Glomerular visceral epithelial cell (primary cell): ENCODE results near the gene DAB2.
A peak's percentile ranks its signal among the peaks of the same experiment; 100 is the strongest.

ENCODE experiments used
- DNase-seq: peaks from one replicate; pipeline ENCODE4 v3.0.0-alpha.2; 2016; ENCODE audit errors: extremely low spot score

Gene DAB2

DNA sequence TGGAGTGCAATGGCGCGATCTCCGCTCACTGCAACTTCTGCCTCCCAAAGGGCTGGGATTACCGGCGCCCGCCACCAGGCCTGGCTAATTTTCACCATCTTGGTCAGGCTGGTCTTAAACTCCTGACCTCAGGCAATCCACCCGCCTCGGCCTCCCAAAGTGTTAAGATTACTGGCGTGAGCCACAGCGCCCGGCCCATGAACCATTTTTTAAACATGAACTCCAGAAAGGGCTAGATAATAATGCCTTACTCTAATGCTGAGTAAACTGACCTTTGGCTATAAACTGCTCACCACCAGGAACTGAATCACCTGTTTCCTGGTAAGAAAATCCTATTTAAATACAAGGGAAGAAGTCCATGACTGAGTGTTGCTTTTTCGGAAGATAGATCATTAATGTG lies 23.2 kb upstream of the DAB2 start:
- DNase-seq, result no peak

DNA sequence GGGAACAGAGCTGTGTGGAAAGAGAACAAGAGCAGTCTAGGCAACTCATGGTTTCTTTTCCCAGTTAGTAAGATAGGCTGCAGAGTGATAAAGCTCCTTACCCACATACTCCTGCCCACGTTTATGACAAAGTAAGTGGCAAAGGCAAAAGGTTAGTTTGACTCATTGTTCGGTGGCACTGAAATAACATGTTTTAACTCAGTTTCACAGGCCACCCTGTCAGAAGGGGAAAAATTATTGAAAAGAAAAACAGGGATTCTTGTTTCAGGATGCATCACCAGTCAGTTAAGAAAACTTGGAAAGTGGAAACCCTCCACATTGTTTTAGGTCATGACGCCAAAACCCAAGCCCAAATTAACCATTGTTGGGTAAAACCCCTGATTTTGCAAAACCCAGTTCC lies 22.3 kb upstream of the DAB2 start:
- DNase-seq, result no peak

DNA sequence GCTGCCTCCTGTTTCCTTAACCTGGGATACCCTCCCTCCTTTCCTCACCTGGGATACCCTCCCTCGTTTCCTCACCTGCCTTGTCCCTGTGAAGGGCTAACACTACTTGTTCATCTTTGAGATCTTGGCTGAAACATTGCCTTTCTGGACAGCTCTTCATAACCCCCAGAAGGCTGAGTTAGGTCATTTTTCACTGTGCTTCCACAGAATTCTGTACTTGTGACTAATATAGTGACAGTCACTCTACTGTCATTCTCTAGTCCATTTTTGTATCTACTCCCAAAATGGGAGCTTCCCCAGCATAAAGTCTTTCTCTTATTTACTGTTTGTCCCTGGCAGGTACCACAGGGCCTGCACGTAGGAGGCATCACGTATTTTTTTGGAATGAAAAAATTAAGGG lies 21.5 kb upstream of the DAB2 start:
- DNase-seq, result no peak

DNA sequence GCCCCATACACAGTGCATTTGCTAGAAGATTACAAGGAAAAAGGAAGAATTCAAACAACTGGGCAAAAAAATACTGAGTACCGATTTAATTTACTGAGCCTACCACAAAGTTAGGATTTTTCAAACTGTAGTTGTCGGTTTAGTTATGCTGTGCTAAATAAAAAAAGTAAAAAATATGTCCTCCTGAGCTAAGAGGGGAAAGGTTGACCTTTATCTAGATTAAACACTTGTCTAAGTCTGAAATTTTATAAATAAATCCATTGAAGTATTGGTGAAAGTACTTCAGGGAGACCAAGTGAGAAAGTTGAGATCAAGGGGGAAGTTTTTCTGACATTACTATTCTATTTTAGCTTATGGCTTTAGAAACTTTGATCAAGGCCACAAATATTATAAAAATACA lies 19.1 kb upstream of the DAB2 start:
- no peak for DNase-seq

DNA sequence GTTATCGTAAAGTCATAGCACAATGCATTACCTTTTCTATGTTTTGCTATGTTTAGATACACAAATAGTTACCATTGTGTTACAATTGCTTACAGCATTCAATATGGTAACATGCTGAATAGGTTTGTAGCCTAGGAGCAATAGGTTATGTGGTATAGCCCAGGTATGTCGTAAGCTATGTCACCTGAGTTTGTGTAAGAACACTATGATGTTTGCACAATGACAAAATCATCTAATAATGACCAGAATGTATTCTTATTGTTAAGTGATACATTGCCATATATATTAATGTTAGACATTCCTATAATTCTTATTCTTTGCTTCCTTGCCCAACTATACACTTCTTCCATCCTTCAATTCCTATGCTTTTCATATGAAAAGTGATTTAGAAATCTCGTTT lies 18.2 kb upstream of the DAB2 start:
- no peak for DNase-seq

DNA sequence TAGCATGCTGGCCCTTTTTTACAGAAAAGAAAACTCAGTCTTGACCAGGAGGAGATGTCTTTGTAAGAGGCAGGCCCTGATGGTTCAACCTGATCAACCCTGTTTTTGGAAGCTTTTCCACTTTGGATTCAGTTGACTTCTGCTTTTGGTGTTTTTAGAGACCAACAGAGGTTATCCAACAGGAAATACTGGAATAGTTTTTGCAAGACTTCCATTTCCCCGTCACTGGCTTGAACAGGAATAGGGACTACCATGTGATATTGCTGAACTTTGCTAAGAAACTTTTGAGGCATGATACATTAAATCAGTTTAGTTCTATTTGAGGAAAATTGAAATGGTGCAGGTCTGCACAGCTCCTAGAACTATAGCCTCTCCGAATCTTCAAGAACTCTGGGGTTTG lies 17.1 kb upstream of the DAB2 start:
- DNase-seq, result no peak

DNA sequence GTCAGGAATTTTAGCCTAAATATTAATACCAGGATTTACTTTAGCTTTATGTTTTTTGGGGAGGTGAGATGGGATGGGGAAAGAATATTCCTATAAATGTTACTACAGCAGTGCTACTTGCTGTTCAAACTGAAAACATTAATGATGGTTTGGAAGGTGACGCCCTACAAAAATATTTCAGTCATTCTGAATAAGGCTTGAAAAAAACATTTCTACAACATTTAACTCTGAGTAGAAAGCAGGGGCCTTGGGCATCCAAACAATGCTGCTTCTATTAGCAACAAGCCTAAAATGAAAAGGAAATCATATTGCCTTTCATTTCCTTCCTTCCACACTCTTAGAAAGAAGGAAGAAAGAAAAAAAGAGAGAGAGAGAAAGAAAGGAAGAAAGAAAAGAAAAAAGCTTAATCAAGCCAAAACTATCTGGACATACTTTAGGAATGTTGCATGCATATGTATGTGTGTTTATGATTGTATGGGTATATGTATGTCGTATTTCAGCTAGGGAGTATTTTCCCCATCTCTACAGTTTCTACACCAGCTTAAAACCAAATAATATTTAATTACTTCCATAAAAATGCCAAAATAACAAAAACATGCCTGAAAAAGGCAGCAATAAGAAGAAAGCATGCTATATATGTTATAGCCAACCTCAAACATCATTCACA lies 16.3 kb upstream of the DAB2 start:
- no peak for DNase-seq

DNA sequence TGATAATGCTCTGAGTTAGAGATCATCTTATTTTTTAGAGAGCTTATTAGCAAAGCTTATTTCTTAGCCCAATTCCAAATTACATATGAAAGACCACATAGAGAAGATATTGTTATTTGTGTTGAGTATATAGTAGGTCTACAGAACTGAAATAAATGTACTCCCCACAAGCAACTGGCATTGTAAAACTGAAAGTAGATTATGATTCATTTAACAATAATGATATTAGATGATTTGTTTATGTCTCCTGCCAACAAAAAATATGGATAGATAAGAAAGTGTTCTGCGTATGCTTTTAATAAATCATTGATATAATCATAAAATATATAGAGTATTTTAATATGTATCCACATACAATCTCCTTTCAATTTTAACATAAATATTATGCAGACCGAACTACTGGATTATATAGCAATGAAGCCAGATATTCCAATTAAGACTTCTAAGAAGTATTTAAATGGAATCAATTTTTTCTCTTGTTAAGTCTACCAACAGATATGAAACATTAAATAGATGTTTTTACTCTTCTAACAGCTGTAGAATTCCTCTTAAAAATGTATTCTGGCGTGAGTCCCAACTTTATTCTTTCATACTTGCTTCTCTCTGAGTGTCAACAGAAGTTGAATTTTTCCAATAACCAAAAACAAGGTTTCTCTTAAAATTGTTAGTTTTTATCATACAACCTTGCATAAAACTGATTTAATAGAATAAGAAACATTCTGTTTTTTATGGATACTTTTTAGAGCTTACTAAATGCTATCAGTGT lies 15.6 kb upstream of the DAB2 start:
- no peak for DNase-seq

DNA sequence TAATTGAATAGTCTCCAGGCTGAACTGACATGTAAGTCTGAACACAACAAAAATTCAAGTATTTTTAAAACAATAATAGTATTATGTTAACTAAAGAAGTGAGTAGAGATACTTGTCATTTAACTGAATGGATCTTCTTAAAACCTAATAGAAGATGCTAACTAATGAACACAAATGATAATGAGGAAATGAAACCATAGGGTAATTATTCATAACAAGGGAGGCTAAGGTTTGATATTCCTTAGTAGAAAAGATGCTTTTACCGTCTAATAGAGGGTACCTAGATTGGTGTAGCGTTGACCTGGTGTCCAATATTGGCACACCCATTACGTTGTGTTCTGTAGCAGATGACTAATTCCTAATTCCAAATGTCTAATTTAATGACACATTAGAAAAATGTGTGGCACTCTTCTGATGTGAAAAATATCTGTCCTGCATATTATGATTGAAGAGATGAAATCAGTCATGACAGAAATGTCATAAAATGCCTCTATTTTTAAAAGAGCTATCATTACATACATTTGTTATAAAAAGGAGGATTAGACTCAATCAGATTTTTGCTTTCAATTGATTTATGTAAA lies 14.9 kb upstream of the DAB2 start:
- no peak for DNase-seq

DNA sequence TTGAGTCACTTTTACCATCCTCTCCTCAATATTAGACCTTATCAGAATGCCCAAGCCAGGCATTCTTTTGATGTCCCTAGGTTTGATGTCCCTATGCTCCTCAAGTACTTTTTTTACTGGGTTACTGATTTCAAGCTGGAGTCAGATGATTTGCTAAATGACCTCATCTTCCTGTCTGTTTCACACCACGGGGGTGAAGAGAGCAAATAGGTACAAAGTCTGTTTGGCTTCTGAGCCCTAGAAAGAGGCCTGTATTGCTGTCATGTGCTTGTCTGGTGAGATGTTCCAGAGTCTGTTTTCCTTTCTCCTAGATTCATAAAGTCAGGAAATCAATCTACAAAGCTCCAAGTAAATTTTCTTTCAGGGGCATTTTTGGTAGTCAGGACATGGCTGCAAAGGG lies 12.7 kb upstream of the DAB2 start:
- peak; percentile 52 for DNase-seq

DNA sequence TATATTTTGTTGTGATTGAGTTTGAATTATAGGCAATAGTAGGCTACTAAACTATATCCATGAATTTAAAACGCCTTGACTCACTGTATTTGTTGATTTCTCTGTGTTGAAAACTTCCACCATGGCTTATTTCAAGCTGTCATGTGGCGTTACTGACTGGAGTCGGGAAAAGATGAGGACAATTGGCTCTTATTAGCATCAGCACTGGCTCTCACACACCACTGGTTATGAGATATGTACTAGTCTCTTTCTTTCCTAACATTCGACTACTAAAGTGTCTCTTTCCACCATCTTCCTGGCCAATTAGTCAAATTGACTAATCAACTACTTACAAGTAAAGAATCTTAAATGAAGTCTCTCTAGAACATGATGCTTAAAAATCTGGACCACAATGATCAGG lies 9.1 kb upstream of the DAB2 start:
- DNase-seq, result no peak

DNA sequence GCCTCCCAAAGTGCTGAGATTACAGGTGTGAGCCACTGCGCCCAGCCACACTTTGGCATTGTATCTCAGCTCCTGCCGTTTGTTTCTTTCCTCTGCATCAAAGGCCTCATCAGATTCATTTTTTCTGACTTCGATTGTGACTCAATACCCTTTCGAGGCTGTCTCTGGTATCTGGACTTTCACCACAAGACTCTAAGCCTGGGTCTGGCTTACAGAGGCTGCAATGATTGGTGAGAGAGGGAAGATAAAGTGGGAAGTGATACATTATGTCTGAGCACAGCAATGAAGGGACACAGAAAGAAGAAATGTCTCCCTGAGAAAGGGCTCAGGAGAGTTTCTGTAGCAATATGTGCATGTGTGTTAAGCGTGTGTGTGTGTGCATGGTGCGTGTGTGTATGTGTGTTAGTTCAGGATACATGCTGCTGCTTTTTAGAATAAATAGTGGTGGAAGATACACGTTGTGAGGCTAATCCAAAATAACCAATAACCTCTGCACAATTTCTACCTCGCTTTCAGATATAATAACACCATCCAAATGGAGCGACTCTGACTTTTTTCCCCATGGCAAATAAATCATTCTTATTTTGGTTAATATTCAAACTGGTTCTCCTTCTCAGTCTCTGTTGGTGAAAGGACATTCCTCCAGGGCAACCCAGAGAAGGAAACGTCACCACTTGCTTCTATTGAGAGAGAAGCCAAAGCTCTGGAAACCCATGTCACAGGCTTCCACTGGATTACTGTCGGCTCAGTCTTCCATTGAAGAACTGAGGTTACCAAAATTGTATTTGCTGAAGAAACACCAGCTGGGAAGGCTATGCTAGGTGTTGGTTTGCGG lies 8.1 kb upstream of the DAB2 start:
- peak; percentile 58 for DNase-seq

DNA sequence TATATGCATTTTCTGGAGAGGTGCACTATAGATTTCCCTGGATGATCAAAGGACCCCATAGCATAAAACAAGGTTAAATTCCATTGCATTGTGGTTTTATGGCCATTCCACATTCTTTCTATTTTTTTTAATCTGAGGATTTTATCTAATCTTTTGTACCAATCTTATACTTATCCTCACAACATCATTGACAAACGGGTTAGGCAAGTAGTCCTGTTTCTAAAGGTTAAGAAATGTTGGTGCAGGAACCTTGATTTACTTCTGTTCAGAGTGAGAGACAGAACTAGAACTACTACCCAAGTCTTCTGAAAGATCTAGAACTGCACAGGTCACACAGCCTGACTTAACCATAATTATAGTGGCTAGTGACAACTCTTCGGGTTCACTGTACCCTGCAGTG lies 5.7 kb upstream of the DAB2 start:
- DNase-seq, result no peak

DNA sequence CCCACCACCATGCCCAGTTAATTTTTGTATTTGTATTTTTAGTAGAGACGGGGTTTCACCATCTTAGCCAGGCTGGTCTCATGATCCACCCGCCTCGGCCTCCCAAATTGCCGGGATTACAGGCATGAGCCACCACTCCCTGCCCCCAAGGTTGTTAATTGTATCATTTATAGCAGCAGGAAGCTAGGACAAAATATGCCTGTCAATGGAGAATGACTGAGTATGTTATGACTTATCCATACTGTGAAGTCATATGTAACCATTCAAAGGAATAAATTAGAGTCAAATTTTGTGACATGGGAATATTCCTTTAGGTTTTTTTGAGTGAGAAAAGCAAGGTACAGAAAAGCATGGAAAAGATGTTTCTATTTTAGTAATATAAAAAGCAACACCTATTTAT lies 3.9 kb upstream of the DAB2 start:
- DNase-seq, result peak; percentile 35

DNA sequence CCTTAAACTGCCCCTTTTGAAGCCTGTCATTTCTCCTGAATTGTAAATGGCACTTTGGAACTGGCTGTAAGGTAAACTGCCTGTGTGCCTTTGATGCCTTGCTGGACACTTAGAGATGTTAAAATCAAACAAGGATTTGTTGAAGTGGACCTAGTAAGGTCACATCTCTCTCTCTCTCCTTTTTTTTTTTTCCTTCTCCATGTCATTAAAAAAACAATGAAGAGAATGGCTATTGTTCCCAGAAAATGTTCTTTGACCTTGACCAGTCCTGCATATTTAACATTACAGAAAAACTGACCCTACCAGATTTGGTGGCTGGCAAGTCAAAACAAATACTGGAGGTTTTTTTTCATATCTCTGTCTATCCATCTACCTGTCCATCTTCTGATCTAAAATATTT lies 2.9 kb upstream of the DAB2 start:
- DNase-seq, result no peak

DNA sequence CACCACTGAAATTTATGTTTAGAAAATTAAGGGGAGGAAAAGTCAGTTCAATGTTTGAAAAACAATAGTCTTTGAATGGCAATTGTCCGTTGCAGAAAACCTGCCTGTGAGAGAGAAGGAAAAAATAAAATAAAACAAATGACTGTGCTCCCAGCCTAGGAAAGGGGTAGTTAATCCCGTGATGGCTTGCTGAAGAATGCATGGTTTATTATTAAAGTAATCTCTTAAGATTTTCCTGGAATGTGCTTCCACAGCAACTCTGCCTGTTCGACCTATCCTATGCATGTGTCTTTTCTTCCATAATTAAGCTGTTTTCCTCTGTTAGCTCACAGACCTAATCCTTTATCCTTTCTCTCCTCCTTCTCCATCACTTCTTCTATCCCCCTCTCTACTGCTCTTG lies 2.4 kb upstream of the DAB2 start:
- DNase-seq, result peak; percentile 30

DNA sequence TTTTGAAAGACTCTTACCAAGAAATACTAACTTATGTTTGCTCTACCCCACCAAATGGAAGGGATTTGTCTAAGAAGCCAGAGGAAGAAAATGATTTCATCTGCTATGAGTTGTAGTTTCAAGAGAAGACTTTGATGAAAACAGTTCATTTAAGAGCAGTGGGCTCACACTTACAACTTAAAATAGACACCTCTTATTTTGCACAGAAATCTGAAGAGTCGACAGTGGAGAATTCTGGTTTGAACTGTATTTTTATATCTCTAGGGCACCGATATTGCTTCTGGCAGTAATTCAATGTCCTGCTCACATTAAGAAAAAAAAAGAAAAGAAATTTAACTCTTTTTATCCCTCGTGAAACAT lies 1.9 kb upstream of the DAB2 start:
- DNase-seq, result peak; percentile 7

DNA sequence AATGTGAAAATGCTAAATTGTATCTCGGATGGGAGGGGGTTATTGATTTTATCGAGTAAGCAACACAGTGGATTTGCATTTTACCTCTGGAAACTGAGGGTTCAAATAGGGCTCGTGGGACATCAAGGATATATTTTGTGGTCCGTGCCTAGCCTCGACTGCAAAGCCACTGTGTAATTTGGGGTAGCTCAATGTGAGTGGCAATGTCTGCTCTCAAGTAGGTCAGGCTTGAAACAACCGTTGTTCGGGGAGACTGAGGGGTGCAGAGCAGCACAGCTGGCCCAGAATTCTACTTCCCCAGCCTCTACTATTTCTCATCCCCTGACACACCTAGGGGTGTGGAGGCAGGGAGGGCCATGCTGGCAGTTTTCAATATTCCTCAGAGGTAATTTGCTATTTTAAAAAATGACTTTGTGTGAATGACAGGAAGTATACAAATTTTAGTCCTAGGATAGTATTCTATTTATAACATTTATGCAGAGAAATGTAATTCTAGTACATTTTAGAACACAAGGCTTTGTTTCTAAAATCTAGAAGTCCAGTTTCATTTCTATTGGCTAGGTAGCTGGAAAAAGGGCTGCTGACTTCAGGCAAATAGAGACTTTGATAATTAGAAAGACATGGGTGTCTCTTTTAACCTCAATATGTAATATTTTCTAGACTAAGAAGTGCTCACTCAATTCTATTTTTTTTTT lies 1.4 kb upstream of the DAB2 start:
- DNase-seq, result peak; percentile 20

DNA sequence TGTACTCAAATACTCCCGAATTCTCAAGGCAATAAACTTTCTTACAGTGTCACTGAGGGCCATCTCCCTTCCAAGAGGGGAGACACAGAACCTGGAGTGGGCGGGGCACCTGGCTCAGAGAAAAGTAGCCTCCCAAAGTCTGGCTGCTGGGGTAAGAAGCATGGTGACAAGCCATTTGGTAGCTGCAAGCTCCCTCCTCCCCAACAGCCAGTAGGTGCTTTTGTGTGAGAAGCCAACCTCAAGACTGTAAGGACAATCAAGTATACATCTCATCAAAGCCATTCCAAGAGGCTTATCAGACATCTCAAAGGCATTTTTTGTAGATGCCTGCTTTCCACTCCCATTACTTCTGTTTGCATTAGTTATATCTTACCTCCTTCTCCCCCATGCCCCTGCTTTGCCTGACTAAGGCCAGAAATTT lies 1.4 kb downstream of the DAB2 start:
- peak; percentile 26 for DNase-seq

DNA sequence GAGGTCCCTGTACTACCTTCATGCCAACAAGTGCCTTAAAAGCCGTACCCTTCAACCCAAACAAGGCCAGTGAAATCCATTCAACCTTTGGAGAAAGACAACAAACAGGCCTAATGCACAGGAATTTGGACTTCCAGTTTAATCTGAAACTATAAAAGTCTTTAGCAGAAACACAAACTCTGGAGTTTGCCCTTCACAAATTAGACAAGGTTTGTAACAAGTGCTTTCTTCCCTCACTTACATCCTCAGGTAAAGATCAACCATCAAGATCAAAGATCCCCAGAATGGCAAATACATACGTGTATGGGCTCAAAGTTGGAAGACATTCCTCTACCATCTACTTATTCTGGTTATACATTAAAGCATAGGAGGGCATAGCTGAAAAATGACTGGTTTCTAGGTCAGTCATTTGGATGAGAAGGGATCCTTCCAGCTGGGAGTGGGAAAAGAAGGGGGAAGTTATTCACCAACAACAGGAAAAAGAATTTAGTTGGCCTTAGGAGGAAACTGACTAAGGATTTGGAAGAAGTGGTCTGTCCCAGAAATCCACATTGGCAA lies 2.0 kb downstream of the DAB2 start:
- DNase-seq, result peak; percentile 27

DNA sequence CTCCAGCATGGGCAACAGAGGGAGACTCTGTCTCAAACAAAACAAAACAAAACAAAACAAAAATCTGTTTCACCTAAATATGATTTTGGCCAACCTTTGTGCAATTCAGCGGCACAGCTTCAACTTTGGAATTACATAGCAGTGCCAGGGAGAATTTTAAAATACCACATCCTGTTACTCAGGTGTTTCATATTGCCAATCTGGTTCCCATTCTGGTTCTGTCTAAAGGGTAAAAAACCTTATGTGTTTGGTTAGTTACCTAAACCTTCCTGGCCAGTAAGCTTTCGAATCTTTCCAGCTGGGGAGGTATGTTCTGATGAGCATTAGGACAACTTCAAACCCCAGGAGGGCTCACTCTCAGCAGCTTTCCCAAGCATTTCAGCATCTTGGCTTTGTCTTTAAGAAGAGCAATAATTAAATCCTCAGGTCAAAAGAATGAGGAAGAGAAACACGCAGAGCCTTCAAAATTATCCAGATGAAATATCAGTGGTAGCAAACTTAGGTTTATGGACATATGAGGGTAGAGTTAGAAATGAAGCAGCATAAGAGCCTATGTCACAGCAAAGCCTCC lies 2.7 kb downstream of the DAB2 start:
- DNase-seq, result peak; percentile 22
